Vagina (tissue), 2 donors: Measurements from ENCODE around the gene TDRD7.

Experiments used
- CTCF ChIP-seq, 3 experiments: fragments of 450-650 bp in 2 of 3; fragments of 200-600 bp in 1 of 3; sonication (generic) in 1 of 3; IDR thresholded peaks; one replicate each; pipeline ENCODE4 v1.5.1; 2017 to 2019; ENCODE audit warnings: antibody characterized with exemption in 3 of 3, mild to moderate bottlenecking in 2 of 3, moderate library complexity in 2 of 3
- POLR2A ChIP-seq, 2 donors: fragments of 450-650 bp; IDR thresholded peaks; one replicate each; pipeline ENCODE4 v1.6.1; 2017; ENCODE audit warnings: antibody characterized with exemption in 2 of 2, mild to moderate bottlenecking in 2 of 2, moderate library complexity in 2 of 2

GRCh38 chr9:97536480-97536879 lies 124.6 kb downstream of the TDRD7 start:
- TF ChIP-seq CTCF (IDR thresholded peaks at IDR 0.05) = no peak
- no peak for TF ChIP-seq POLR2A (IDR thresholded peaks at IDR 0.05)
